DMS153 treated with DMSO at 0.1 percent for 48 hours (cell line): ENCODE measurements around the gene DIP2C.
"Not testable (repeated sequence)": the region's sequence is repeated elsewhere in the genome, so short reads cannot be mapped to it uniquely, and the experiment has no call there.

Experiments
- DNase-seq: peaks from one replicate; lab custom pipeline; 2025; ENCODE audit not compliant: unreplicated experiment; lab: John Stamatoyannopoulos, UW

Gene DIP2C

DNA sequence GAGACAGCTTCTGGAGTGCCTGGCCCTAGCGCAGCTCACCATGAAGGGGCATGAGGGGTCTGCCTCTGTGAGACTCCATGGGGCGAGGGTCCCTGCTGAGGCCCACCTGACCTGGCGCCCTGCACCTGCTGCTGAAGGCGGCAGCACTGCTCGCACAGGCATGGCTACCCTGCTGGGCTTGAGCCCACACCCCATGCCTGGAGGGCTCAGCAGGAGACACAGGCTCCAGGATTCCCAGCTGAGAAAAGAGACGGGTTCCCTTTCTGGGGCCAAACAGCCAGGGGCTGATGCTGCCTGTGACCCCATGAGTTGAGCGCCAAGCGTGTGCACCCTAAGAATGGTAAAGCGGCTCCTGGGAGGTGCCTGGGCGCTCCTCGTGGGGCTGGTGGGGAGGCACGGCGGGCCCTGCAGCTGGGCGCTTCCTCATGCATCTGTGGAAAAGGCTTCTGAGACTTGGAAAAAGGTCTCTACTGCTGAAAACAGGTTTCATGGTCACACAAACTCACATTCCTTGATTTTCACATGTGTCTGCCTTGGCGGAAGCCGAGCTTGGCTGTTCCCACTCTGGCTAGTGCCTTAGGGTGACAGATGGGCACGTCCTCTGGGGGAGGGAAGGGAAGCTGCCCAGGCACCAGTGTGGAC, 320.8 kb downstream of the DIP2C start:
- DNase-seq, result no peak

- DNase-seq, result not testable (repeated sequence)
Measured at GRCh38 chr10:368107-368506, 321.4 kb downstream of the DIP2C start.

DNA sequence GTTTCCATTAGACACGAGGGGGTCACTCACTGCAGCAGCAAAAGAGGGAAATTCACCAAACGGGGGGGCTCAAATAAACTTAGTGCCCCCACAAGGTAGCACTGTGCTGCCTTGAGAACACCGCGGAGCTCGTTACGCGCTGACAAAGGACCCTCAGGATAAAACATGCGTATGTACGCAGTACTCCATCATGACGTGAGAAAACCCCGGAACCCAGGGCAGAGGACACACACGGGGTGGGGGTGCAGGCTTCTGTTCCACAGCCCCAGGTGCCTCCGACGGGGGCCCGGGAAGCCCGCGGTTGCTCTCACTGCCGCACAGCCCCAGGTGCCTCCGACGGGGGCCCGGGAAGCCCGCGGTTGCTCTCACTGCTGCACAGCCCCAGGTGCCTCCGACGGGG, 321.8 kb downstream of the DIP2C start:
- no peak for DNase-seq

DNA sequence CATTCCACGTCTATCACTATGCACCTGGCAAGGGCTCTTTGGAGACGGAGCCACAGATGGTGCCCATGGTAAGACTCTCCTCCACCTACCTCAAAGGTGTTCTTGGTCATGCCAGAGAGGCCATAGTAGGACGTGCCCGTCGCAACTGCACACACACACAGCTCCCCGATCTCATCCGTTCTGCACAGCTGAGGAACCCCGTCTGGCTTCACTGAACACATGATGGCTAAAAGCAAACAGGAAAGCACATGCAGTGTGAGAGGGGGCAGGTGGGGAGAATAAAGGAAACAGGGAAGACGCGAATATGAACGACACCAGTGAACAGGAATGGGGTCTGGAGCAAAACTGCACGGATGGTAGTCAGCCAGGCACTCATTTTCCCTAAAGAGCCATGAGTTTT, 323.3 kb downstream of the DIP2C start:
- DNase-seq, result no peak

GRCh38 chr10:364267-364775, 325.1 kb downstream of the DIP2C start:
- no peak for DNase-seq

GRCh38 chr10:363152-363551, 326.3 kb downstream of the DIP2C start:
- DNase-seq, result no peak

DNA sequence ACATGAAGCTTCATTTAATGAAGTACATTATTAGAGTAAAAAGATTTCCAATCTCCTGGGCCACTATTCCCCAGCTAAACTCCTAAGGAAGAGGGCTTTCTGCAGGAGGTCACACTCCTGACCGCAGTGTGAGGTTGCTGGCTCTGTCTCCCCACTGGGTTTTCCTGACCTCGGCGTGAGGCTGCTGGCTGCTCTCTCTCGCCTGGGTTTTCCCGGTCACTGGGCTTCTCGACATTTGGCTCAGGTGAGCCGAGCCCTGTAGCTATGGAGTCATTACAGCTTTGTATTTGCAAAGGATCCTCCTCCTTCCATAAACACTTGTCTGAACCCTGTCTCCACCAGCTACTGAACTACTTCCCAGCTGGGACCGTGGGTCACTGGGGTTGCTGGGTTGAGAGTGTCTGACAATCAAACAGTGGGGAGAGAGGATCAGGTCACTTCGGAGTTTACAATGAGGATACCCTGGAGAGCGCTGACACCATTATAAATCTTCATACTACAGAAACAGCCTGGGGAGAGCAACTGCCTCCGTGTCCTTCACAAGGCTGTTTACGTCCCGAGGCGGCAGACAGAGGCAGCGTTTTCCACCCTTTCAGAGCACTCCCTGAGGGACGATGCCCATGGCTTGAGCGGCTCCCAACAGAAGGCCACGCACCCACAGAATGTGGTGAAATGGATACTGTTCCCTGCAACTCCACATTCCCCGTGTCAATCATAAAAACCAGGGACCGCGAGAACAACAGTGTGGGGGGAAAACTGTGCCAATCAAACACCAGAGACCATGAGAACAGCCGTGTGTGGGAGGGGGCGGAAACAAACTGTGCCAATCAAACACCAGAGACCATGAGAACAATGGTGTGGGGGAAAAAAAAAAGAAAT, 328.0 kb downstream of the DIP2C start:
- peak; percentile 9 for DNase-seq

DNA sequence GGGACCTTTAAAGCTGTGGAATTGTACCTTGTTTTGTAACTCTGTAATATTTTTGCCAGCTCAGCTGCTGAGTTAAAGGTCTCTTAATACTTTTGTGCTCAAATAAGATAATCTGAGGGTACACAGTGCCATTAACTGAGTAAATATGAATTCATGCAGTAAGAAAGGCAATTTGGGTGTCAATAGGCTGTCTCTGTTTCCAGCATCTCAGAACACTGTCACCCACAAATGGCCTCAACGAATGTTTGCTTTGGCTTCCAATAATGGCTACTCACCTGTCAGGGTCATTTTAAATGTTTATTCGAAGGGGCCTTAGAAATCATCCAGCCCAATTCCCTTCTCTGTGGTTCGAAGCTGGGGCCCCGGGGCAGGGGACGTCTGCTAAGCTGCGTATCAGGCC, 328.8 kb downstream of the DIP2C start:
- peak; percentile 14 for DNase-seq

DNA sequence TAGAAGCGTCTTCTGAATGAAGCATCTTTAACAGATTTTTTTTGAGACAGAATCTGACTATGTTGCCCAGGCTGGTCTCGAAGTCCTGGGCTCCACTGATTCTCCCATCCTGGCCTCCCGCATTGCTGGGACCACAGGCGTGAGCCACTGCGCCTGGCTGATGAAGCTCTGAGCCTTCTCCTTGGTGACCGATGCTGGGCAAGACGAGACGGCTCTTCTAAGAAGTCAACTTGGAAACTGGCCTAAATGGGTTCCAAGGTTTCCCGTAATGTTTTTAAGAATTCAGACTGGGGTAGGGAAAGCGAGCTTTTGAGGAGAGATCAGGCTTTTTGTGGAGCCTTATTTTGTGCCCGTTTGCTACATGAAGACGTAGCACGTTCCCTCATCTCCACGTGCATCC, 329.7 kb downstream of the DIP2C start:
- DNase-seq, result no peak

DNA sequence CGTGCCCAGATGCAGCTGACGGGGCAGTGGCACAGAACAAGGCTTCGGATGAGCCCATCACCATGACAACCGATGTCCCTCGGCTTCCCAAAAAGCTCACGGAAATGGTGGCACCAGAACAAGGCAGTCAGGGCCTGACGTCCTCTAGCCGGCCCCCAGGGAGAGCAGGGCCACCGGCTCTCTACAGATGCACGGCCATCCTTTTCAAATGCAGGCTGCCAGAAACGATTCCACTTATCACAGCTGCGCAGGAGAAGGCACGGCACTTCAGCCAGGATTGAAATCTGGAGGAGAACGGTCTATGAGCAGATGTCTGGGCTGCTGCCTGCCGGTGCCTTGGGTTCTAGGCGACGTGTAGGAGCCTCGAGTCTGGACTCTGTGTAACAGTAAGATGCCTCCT, 330.4 kb downstream of the DIP2C start:
- no peak for DNase-seq

- DNase-seq, result no peak
Measured at GRCh38 chr10:357201-357950, 332.1 kb downstream of the DIP2C start.

DNA sequence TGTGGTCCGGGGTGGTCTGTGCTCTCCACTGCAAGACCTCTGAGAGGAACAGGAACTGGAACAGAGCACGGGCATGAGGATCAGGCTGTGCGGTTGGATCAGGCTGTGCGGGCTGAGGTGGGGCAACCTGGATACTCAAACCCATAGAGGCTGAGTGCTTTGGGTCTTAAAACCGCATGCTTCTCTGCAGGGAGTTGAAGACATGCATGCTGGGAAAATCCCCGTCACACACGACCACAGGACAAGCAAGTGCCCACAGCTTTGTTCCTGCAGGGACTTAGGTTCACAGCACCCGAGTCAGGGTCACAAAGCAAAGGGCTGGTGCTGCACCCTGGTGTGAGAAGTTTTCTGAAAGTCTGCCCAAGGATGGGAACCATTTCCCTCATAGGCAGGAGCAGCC, 333.0 kb downstream of the DIP2C start:
- DNase-seq, result no peak

GRCh38 chr10:354901-355617, 334.4 kb downstream of the DIP2C start:
- DNase-seq, result no peak

GRCh38 chr10:352476-353235, 336.8 kb downstream of the DIP2C start:
- DNase-seq, result no peak

DNA sequence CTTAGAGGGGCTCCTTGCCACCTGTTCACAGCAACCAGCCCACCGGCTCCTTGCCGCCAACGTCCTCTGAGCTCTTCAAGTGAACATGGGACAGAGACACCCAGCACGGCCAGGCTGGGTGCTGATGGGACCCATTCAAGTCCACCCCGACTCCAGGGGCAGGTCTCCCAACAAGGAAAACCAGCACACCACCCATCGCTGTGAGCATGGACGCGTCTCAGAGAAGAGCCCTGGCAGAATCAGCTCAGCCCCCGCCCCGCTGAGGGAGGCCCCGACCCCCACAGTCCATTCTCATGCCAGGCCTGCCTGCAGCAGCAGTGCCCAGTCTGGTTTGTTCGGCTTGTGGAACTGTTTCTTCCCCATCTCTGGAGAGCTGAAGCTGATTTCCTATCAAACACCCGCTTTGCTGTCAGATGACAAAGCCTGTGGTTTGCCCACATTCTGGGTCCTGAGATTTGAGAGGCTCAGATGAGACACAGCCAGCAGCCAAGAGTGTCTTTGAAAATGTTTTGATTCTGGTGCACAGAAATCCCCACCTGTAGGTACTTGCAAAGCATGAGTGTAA, 337.6 kb downstream of the DIP2C start:
- no peak for DNase-seq

- no peak for DNase-seq
Measured at GRCh38 chr10:350981-351501, 338.4 kb downstream of the DIP2C start.

DNA sequence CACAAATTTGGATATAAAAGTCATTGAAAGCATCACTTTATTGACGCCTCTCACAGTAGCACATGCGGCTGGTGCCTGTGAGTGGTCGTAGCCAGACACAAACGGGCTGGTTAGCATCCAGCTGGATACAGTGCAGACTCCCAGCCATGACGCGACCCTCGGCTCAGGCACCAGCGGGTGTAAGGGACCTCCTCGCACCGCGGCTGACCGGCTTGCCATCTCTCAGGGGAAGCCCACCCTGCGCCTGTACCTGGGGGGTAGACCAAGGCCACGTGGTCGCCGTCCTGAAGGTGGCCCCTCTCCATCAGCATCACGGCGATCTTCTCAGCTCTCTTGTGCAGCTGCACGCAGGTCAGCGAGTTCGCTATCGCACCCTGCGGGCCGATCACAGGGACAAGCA, 340.4 kb downstream of the DIP2C start:
- DNase-seq, result no peak

DNA sequence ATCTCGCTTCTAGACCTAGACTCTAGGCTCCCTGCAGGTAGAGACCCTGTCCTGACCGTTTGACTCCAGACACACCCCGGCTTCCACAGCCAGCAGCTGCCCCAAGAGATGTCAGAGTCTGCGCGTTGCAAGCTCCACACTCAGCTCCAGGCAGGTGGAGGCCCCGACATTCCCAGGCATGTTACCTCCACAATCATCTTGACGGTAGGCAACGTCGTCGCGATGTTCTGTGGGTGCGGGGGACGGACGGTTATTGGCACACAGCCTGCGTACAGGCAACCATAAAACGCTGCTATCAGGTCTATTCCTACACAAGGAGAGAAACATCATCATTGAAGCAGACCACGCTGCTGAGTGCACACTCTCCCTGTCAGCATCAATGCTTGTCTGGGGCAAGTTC, 341.0 kb downstream of the DIP2C start:
- DNase-seq, result no peak

DNA sequence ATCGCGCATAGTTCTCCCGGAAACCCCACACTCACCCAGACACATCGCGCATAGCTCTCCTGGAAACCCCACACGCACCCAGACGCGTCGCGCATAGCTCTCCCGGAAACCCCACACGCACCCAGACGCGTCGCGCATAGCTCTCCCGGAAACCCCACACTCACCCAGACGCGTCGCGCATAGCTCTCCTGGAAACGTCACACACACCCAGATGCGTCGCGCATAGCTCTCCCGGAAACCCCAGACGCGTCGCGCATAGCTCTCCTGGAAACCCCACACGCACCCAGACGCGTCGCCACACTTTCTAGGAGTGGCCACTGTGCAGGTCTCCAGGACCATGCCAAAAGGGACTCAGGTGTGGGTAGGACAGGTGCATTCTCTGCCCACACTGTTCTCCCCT, 341.7 kb downstream of the DIP2C start:
- not testable (repeated sequence) for DNase-seq

DNA sequence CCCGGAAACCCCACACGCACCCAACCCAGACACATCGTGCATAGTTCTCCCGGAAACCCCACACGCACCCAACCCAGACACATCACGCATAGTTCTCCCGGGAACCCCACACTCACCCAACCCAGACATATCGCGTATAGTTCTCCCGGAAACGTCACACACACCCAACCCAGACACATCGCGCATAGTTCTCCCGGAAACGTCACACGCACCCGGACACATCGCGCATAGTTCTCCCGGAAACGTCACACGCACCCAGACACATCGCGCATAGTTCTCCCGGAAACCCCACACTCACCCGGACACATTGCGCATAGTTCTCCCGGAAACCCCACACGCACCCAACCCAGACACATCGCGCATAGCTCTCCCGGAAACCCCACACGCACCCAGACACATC, 342.3 kb downstream of the DIP2C start:
- not testable (repeated sequence) for DNase-seq
